Stomach (tissue), 9 donors: ENCODE results near the gene LIPT2. TPM values are rescaled to one million over a fixed set of nuclear protein-coding genes. Genes with fewer than 3 reads are reported as not detected.
A peak's percentile ranks its signal among the peaks of the same experiment; 100 is the strongest.

Experiments
- DNase-seq, 2 donors: peaks; one replicate each; pipeline versions ENCODE4 v3.0.0 to v3.0.0-alpha.2; 2013 to 2019
- H3K27ac ChIP-seq, 5 donors: fragments of 200-600 bp in 4 of 5; sonication (generic) in 4 of 5; one replicate each; pipeline ENCODE4 v1.5.1; 2013 to 2019; ENCODE audit warnings: mild to moderate bottlenecking in 1 of 5, moderate library complexity in 1 of 5
- H3K27me3 ChIP-seq, 3 donors: fragments of 200-600 bp; sonication (generic); one replicate each; pipeline ENCODE4 v1.5.1; 2017 to 2019; ENCODE audit warnings: mixed run types in 1 of 3
- H3K36me3 ChIP-seq, 4 donors: fragments of 200-600 bp; sonication (generic); 1 replicate in 3 of 4; 2 replicates in 1 of 4; pipeline ENCODE4 v1.5.1; 2016 to 2019
- H3K4me1 ChIP-seq, 4 donors: fragments of 200-600 bp; sonication (generic); one replicate each; pipeline ENCODE4 v1.5.1; 2016 to 2019
- H3K4me3 ChIP-seq, 4 donors: fragments of 200-600 bp; sonication (generic) in 3 of 4; one replicate each; pipeline ENCODE4 v1.5.1; 2016 to 2019; ENCODE audit warnings: mild to moderate bottlenecking in 1 of 4
- H3K9me3 ChIP-seq, 4 donors: fragments of 200-600 bp; sonication (generic); one replicate each; pipeline ENCODE4 v1.5.1; 2016 to 2019
- EP300 ChIP-seq: sonication (generic); formaldehyde crosslinking; IDR thresholded peaks from one replicate; pipeline ENCODE4 v1.6.1; 2017; ENCODE audit warnings: antibody characterized with exemption
- POLR2A ChIP-seq, 4 donors: fragments of 450-650 bp; IDR thresholded peaks; one replicate each; pipeline ENCODE4 v1.6.1; 2016; ENCODE audit warnings: antibody characterized with exemption in 4 of 4, control low read depth in 2 of 4, mild to moderate bottlenecking in 1 of 4, moderate library complexity in 1 of 4
- POLR2AphosphoS5 ChIP-seq, 3 donors: sonication (generic); formaldehyde crosslinking; IDR thresholded peaks; one replicate each; pipeline ENCODE4 v1.6.1; 2016; ENCODE audit warnings: antibody characterized with exemption in 3 of 3
- WGBS, 5 donors: extraction: QIAGEN DNeasy Blood & Tissue Kit in 3 of 5; methylation state at CpG; one replicate each; pipeline versions ENCODE4 v1.1.5 to v1.1.7; 2013 to 2018; 5-methylcytosine and 5-hydroxymethylcytosine counted together
- intact Hi-C: fragments of 100-400 bp; cut with DNase I; formaldehyde crosslinking; loops from one replicate; pipeline ENCODE4 v1.15.1; 2023; ENCODE audit warnings: low total_unique reads
- polyA plus RNA-seq, 3 donors: library from polyadenylated mRNA; stranded (reverse); fragments of 200-250 nt; gene quantifications; one replicate each; pipeline ENCODE4 v1.2.3, GENCODE V29; 2013
- total RNA-seq, 5 donors: library from RNA; depleted of rRNA; stranded (reverse); fragments of >200 nt; gene quantifications; one replicate each; pipeline versions ENCODE4 v1.1.0 to v1.2.3, GENCODE V29; 2014 to 2016
- TF ChIP-seq, protein P1 (sequence below), 7 experiments: fragments of 450-650 bp in 4 of 7; fragments of 200-600 bp in 3 of 7; sonication (generic) in 3 of 7; IDR thresholded peaks; one replicate each; pipeline ENCODE4 v1.5.1; 2016 to 2019; ENCODE audit warnings: antibody characterized with exemption in 7 of 7, control low read depth in 2 of 7, mild to moderate bottlenecking in 1 of 7
- donor health status: healthy with polysubstance abuse.
- donor health status: Bipolar disorder and iron deficiency.
- donor health status: healthy.

The LIPT2 gene
- total and polyA plus RNA-seq, 8 donors: 0.45 to 32.0 (median 3.1) TPM; not detected in 1

DNA sequence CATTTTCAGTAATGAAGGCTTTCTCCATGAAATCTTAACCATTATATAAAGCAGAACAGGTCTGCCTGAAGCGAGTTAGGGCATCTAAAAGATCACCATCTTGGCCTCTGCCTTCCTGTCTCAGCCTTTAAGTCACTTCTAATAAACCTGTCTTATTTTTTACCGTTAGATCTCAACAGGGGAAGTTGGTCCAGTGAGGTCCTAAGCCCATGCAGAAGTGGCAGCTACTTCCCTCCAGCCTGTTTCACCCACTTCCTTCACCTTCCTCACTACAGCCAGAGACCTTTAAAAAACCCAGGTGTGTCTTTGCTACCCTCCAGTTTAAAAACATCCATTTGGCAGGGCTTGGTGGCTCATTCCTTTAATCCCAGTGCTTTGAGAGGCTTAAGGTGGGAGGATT, 14.1 kb upstream of the LIPT2 start:
- Histone ChIP-seq H3K36me3 (no peaks in the 10 kb centered on the region), H3K9me3 (peaks cover 0 to 4% (median 2%) of the 10 kb centered on the region in 4 donors), H3K27ac (no peak overlapping the region), H3K4me3 (no peak overlapping the region), H3K4me1 (no peaks in the 10 kb centered on the region), H3K27me3 (no peaks in the 10 kb centered on the region)
- TF ChIP-seq, protein P1, sequence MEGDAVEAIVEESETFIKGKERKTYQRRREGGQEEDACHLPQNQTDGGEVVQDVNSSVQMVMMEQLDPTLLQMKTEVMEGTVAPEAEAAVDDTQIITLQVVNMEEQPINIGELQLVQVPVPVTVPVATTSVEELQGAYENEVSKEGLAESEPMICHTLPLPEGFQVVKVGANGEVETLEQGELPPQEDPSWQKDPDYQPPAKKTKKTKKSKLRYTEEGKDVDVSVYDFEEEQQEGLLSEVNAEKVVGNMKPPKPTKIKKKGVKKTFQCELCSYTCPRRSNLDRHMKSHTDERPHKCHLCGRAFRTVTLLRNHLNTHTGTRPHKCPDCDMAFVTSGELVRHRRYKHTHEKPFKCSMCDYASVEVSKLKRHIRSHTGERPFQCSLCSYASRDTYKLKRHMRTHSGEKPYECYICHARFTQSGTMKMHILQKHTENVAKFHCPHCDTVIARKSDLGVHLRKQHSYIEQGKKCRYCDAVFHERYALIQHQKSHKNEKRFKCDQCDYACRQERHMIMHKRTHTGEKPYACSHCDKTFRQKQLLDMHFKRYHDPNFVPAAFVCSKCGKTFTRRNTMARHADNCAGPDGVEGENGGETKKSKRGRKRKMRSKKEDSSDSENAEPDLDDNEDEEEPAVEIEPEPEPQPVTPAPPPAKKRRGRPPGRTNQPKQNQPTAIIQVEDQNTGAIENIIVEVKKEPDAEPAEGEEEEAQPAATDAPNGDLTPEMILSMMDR (IDR thresholded peaks at IDR 0.05): no peak
- TF ChIP-seq POLR2A (IDR thresholded peaks at IDR 0.05) (no peak), POLR2AphosphoS5 (IDR thresholded peaks at IDR 0.05) (no peak), EP300 (no peak)
- no peak for DNase-seq
- WGBS, 5 donors: 73 to 89% (median 81%) methylated on average over 2 of the region's 2 CpGs
- intact Hi-C loops: no loop called here

DNA sequence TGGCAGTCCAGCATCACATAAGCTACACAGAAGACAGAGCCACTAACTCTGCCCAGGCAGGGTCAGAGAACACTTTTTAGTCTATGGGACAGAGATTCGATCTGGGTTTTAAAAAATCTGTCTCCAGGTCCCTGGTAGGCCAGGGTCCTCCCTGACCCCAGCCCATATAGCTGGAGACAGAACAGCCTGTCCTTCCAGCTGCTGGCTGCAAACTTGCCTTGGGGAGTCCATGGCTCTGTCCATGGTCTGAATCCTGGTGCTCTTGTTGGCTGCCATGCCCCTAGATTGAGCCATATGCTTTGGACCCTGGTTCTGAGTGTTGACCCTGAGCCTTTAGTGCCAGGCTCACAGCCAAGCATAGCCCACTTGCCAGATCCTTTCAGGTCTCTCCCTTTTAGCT, 13.3 kb upstream of the LIPT2 start:
- intact Hi-C loops: no loop called here
- 63 to 96% (median 83%) methylated on average over 1 of the region's 1 CpG for WGBS, 5 donors
- Histone ChIP-seq H3K4me1 (no peaks in the 10 kb centered on the region), H3K9me3 (peaks cover 0 to 9% (median 4%) of the 10 kb centered on the region in 4 donors), H3K36me3 (no peaks in the 10 kb centered on the region), H3K4me3 (no peak overlapping the region), H3K27ac (no peak overlapping the region), H3K27me3 (no peaks in the 10 kb centered on the region)
- TF ChIP-seq POLR2AphosphoS5 (IDR thresholded peaks at IDR 0.05): no peak
- no peak for TF ChIP-seq POLR2A (IDR thresholded peaks at IDR 0.05)
- TF ChIP-seq, protein P1 (IDR thresholded peaks at IDR 0.05): no peak
- TF ChIP-seq EP300: no peak
- DNase-seq: no peak

DNA sequence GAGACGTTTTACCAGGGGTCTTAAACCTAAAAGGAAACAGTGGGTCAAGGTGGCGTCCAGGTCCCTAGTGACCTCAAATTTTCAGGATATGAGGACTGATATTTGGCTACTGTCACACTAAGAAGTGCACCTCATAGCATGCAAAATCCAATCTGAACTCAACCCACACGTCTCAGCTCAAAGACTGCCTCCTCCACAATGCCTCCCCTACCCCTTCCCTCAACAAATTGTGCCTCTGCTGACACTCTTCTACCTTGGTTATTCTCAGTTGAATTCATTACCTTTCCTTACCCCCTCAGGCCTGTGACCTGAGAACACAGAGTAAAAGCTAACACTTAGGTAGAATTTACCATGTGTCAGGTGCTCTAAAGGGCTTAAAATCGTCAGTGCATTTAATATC, 12.4 kb upstream of the LIPT2 start:
- WGBS, 5 donors: 87 to 93% (median 90%) methylated on average over 4 of the region's 4 CpGs
- Histone ChIP-seq H3K27ac (no peak overlapping the region), H3K9me3 (peaks cover 0 to 9% (median 4%) of the 10 kb centered on the region in 4 donors), H3K4me1 (no peaks in the 10 kb centered on the region), H3K36me3 (no peaks in the 10 kb centered on the region), H3K4me3 (no peak overlapping the region), H3K27me3 (no peaks in the 10 kb centered on the region)
- intact Hi-C loops: no loop called here
- no peak for TF ChIP-seq POLR2AphosphoS5 (IDR thresholded peaks at IDR 0.05)
- no peak for TF ChIP-seq EP300
- no peak for TF ChIP-seq POLR2A (IDR thresholded peaks at IDR 0.05)
- TF ChIP-seq, protein P1 (IDR thresholded peaks at IDR 0.05): no peak
- DNase-seq: no peak

DNA sequence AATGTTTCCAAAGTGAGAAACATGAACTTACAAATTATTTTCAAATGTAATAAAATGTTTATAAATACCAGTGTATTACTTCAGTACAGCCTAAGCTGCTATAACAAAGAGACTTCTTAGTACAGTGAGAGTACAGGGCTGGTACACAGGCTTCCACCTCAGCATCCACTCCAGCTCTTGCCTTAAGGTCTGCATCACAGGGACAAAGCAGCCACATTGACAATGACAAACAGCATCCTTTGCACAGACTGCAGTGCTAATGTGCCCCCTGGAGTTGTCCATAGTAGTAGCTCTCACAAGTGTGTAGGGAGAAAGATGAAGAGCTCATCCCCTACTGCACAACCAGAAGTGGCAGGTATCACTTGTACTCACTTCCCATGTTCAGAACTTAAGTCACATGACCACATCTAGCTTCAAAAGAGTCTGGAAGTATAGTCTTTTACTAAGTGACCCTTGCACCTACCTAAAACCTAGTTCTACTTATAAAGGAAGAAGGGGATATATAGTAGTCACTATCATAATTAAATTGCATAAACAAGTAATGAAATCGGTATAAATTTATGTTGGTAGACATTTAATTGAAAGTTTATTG, 10.7 kb upstream of the LIPT2 start:
- DNase-seq: no peak
- Histone ChIP-seq H3K27me3 (no peaks in the 10 kb centered on the region), H3K9me3 (peaks cover 0 to 9% (median 4%) of the 10 kb centered on the region in 4 donors), H3K4me1 (no peaks in the 10 kb centered on the region), H3K36me3 (no peaks in the 10 kb centered on the region), H3K4me3 (no peak overlapping the region), H3K27ac (peak overlapping the region in 1 of 5 donors; percentile 13)
- intact Hi-C loops: no loop called here
- TF ChIP-seq, protein P1 (IDR thresholded peaks at IDR 0.05): no peak
- TF ChIP-seq EP300 (no peak), POLR2A (IDR thresholded peaks at IDR 0.05) (no peak), POLR2AphosphoS5 (IDR thresholded peaks at IDR 0.05) (no peak)
- WGBS, 5 donors: 94 to 97% (median 94%) methylated on average over 1 of the region's 1 CpG
